SU-DHL-6 (cell line): ENCODE data around the gene DET1.

ENCODE experiments used
- H2AFZ ChIP-seq: fragments of 200-600 bp; sonication (generic); 2 replicates; pipeline ENCODE4 v1.6.1; 2014; ENCODE audit warnings: low read depth, mild to moderate bottlenecking, moderate library complexity, mixed read lengths, antibody characterized with exemption, low read length; ENCODE audit not compliant: severe bottlenecking
- H3F3A ChIP-seq: fragments of 200-600 bp; shearing (Covaris generic); 2 replicates; pipeline ENCODE4 v1.6.0; 2016; ENCODE audit warnings: antibody characterized with exemption, mild to moderate bottlenecking; ENCODE audit not compliant: insufficient read depth
- H3K27ac ChIP-seq: fragments of 200-600 bp; sonication (generic); 2 replicates; pipeline ENCODE4 v1.5.1; 2016; ENCODE audit warnings: low read depth, mild to moderate bottlenecking, low read length, moderate library complexity, mixed read lengths
- H3K27me3 ChIP-seq: fragments of 200-600 bp; sonication (generic), shearing (Covaris generic); 2 replicates; pipeline ENCODE4 v1.6.0; 2014; ENCODE audit warnings: mild to moderate bottlenecking, low read length
- H3K36me3 ChIP-seq: fragments of 200-600 bp; sonication (generic); 2 replicates; pipeline ENCODE4 v1.6.1; 2014; ENCODE audit warnings: mild to moderate bottlenecking, low read length, mixed read lengths
- H3K4me2 ChIP-seq: fragments of 300-600, 200-600 bp; shearing (Covaris generic), sonication (generic); 2 replicates; pipeline ENCODE4 v1.6.0; 2014; ENCODE audit warnings: low read length, low read depth, mild to moderate bottlenecking; ENCODE audit not compliant: poor library complexity, severe bottlenecking
- H3K4me3 ChIP-seq: fragments of 200-600 bp; sonication (generic); 2 replicates; pipeline ENCODE4 v1.5.1; 2014; ENCODE audit warnings: antibody characterized with exemption, low read length, mild to moderate bottlenecking, mixed read lengths; ENCODE audit not compliant: insufficient read depth, poor library complexity, severe bottlenecking
- H3K79me2 ChIP-seq: fragments of 200-600 bp; sonication (generic); 2 replicates; pipeline ENCODE4 v1.6.1; 2014; ENCODE audit warnings: mild to moderate bottlenecking, low read length, moderate library complexity; ENCODE audit not compliant: insufficient read depth
- H3K9ac ChIP-seq: fragments of 200-600 bp; sonication (generic); 2 replicates; pipeline ENCODE4 v1.7.0; 2014; ENCODE audit warnings: mild to moderate bottlenecking, low read length
- H3K9me2 ChIP-seq: fragments of 200-600 bp; sonication (generic); replicated peaks from 2 replicates; pipeline ENCODE4 v1.6.1; 2014; ENCODE audit warnings: low read length; ENCODE audit not compliant: insufficient read depth
- H3K9me3 ChIP-seq: fragments of 200-600 bp; sonication (generic); 2 replicates; pipeline ENCODE4 v1.6.1; 2014; ENCODE audit warnings: low read length, mixed read lengths; ENCODE audit not compliant: insufficient read depth
- H4K20me1 ChIP-seq: fragments of 200-600 bp; sonication (generic); 2 replicates; pipeline ENCODE4 v1.6.1; 2014; ENCODE audit warnings: low read depth, mild to moderate bottlenecking, antibody characterized with exemption, low read length, moderate library complexity, mixed read lengths
- EZH2phosphoT487 ChIP-seq: fragments of 200-600 bp; sonication (generic), shearing (Covaris generic); conservative IDR thresholded peaks from 2 replicates; pipeline ENCODE4 v1.6.1; 2018; ENCODE audit warnings: mild to moderate bottlenecking, antibody characterized with exemption, low read length, moderate library complexity, mixed read lengths
- TF ChIP-seq, protein P1 (sequence below): fragments of 200-600 bp; sonication (generic); IDR thresholded peaks from one replicate; pipeline ENCODE4 v1.5.1; 2017; ENCODE audit warnings: antibody characterized with exemption, mild to moderate bottlenecking, low read length, moderate library complexity; ENCODE audit not compliant: insufficient read depth, poor library complexity, severe bottlenecking

Gene DET1

DNA sequence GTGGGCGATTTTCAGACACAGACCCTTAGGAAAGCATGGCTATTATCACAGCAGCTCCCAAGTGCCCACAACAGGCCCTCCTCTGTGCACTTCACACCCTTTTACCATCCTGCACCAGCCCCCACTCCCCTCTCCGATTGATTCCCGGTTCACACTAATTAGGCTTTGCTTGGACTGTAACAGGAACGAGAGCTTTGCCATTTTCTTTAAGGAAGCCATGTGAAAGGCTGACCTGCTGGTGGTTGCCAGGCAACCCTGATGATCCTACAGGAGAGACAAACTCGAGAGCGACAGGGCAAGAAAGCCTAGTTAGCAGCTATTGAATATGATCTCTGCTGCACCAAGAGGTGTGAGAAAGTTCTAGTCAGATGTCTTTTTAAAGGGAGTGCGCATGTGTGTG lies 28.2 kb upstream of the DET1 start:
- Histone ChIP-seq H3K4me3 (no peak overlapping the region), H3K9me3 (no peaks in the 10 kb centered on the region), H2AFZ (no peak overlapping the region), H3K27ac (no peak overlapping the region), H3K9me2 (no peaks in the 10 kb centered on the region), H3K4me2 (no peak overlapping the region), H4K20me1 (no peaks in the 10 kb centered on the region), H3K36me3 (no peaks in the 10 kb centered on the region), H3K9ac (no peak overlapping the region), H3F3A (no peaks in the 10 kb centered on the region), H3K27me3 (no peaks in the 10 kb centered on the region), H3K79me2 (no peaks in the 10 kb centered on the region)
- TF ChIP-seq EZH2phosphoT487, result no peak
- TF ChIP-seq, protein P1, sequence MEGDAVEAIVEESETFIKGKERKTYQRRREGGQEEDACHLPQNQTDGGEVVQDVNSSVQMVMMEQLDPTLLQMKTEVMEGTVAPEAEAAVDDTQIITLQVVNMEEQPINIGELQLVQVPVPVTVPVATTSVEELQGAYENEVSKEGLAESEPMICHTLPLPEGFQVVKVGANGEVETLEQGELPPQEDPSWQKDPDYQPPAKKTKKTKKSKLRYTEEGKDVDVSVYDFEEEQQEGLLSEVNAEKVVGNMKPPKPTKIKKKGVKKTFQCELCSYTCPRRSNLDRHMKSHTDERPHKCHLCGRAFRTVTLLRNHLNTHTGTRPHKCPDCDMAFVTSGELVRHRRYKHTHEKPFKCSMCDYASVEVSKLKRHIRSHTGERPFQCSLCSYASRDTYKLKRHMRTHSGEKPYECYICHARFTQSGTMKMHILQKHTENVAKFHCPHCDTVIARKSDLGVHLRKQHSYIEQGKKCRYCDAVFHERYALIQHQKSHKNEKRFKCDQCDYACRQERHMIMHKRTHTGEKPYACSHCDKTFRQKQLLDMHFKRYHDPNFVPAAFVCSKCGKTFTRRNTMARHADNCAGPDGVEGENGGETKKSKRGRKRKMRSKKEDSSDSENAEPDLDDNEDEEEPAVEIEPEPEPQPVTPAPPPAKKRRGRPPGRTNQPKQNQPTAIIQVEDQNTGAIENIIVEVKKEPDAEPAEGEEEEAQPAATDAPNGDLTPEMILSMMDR, result no peak

DNA sequence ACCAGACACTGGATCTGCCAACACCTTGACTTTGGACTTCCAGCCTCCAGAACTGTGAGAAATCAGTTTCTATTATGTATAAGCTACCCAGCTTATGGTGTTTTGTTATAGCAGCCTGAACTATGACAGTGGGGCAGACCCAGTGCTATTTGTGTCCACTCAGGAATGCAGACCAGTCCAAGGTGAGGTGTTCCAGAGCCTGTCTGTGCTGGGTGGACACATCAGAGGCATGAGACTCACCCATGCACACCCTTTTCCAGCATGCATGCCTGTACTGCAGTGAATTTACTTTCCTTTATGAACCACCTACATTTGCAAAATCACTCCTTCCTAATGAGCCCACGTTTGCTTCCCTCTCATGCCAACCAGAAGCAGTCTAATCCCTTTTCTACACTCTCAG lies 27.6 kb upstream of the DET1 start:
- no peaks in the 10 kb centered on the region for H3K27me3 ChIP-seq
- TF ChIP-seq, protein P1, result no peak
- TF ChIP-seq EZH2phosphoT487, result no peak
- no peaks in the 10 kb centered on the region for H3K79me2 ChIP-seq
- H3K4me3 ChIP-seq, result no peak overlapping the region
- no peak overlapping the region for H3K4me2 ChIP-seq
- H3K36me3 ChIP-seq, result no peaks in the 10 kb centered on the region
- no peaks in the 10 kb centered on the region for H3K9me2 ChIP-seq
- H3K9ac ChIP-seq, result no peak overlapping the region
- no peaks in the 10 kb centered on the region for H3F3A ChIP-seq
- H2AFZ ChIP-seq, result no peak overlapping the region
- H3K9me3 ChIP-seq, result no peaks in the 10 kb centered on the region
- no peak overlapping the region for H3K27ac ChIP-seq
- H4K20me1 ChIP-seq, result no peaks in the 10 kb centered on the region

DNA sequence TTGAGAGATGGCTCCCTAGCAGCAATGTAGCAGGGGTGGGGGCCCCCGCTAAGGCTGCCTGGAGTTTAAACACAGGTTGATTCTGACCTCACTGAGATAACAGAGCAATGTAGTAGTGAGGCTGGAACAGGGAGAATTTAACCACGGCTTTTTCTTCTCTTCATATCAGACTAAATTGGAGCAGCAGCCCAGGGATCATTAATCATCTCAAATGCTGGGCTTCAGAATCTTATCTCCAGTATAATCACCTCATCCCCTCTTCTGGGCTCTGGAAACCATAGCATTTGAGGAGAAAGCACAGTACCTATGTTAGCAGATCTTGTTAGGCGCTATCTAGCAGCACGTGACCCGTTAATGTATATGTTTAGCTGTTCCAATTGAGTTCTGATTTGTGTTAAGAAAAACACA lies 25.4 kb upstream of the DET1 start:
- no peak for TF ChIP-seq EZH2phosphoT487
- TF ChIP-seq, protein P1, result no peak
- Histone ChIP-seq H3K79me2 (no peaks in the 10 kb centered on the region), H3K9me3 (no peaks in the 10 kb centered on the region), H4K20me1 (no peaks in the 10 kb centered on the region), H2AFZ (no peak overlapping the region), H3K9me2 (no peaks in the 10 kb centered on the region), H3K4me3 (no peak overlapping the region), H3K4me2 (no peak overlapping the region), H3K27me3 (no peaks in the 10 kb centered on the region), H3K9ac (no peak overlapping the region), H3F3A (no peaks in the 10 kb centered on the region), H3K36me3 (no peaks in the 10 kb centered on the region), H3K27ac (no peak overlapping the region)
